MCF 10A (cell line): ENCODE data around the gene STARD8. TPM values are rescaled to one million over a fixed set of nuclear protein-coding genes. Genes with fewer than 3 reads are reported as not detected.

ENCODE experiments used
- BruUV-seq: library from RNA; stranded (reverse); fragments of 400-500 nt; replicated peaks from 2 replicates; lab custom pipeline; 2021; lab: Mats Ljungman, UMichigan
- CTCF ChIA-PET: fragments of 300-600 bp; sonication (Branson Sonifier 250); formaldehyde crosslinking; extraction: SDS; loops from one replicate; lab custom pipeline; 2021; ENCODE audit warnings: antibody characterized with exemption, inconsistent platforms; lab: Yijun Ruan, JAX
- POLR2A ChIA-PET: fragments of 300-600, 350-650 bp; sonication (Branson Sonifier 250); formaldehyde crosslinking; extraction: SDS; loops from one replicate; lab custom pipeline; 2020; ENCODE audit warnings: antibody characterized with exemption, inconsistent platforms; lab: Yijun Ruan, JAX
- DNase-seq: peaks from one replicate; pipeline ENCODE4 v3.0.0-alpha.2; 2018; ENCODE audit not compliant: unreplicated experiment
- H3K27ac Mint-ChIP-seq: one replicate; pipeline ENCODE4 v1.8.0; 2022; ENCODE audit warnings: mild to moderate bottlenecking, low read depth, mixed read lengths; ENCODE audit not compliant: unreplicated experiment
- H3K27me3 Mint-ChIP-seq: one replicate; pipeline ENCODE4 v1.8.0; 2022; ENCODE audit warnings: mixed read lengths; ENCODE audit not compliant: insufficient read depth, unreplicated experiment
- H3K36me3 Mint-ChIP-seq: one replicate; pipeline ENCODE4 v1.8.0; 2022; ENCODE audit warnings: mild to moderate bottlenecking, moderate library complexity, mixed read lengths; ENCODE audit not compliant: insufficient read depth, unreplicated experiment
- H3K4me1 Mint-ChIP-seq: one replicate; pipeline ENCODE4 v1.8.0; 2022; ENCODE audit warnings: mixed read lengths; ENCODE audit not compliant: insufficient read depth, unreplicated experiment
- H3K4me3 Mint-ChIP-seq: one replicate; pipeline ENCODE4 v1.8.0; 2022; ENCODE audit warnings: mild to moderate bottlenecking, moderate library complexity, mixed read lengths; ENCODE audit not compliant: unreplicated experiment
- H3K9me3 Mint-ChIP-seq: one replicate; pipeline ENCODE4 v1.8.0; 2022; ENCODE audit warnings: mixed read lengths; ENCODE audit not compliant: unreplicated experiment
- CTCF ChIP-seq: fragments of 200-600 bp; IDR thresholded peaks from one replicate; pipeline ENCODE4 v1.8.0; 2022; ENCODE audit warnings: antibody characterized with exemption, mild to moderate bottlenecking; ENCODE audit not compliant: unreplicated experiment
- intact Hi-C: fragments of 100-400 bp; cut with micrococcal nuclease; formaldehyde crosslinking; loops from 2 replicates; pipeline ENCODE4 v1.14.1; 2022
- total RNA-seq: library from RNA; stranded (reverse); gene quantifications from 2 replicates; pipeline ENCODE4 v1.2.3, GENCODE V29; 2022

The STARD8 gene
- total RNA-seq, 1 experiment from 2014 or later, result 1.0 TPM

GRCh38 chrX:68721991-68722860, 74.8 kb downstream of the STARD8 start:
- H3K4me3 Mint-ChIP-seq, result no peak overlapping the region
- H3K4me1 Mint-ChIP-seq, result no peaks in the 10 kb centered on the region
- intact Hi-C loops, result no loop called here
- ChIA-PET POLR2A (no interaction called here), CTCF (interaction anchor here (1.3 to 1.4 kb wide), 2 partner anchors 11 to 12 kb away, joined by 3 to 4 read pairs; no protein-coding TSS in a partner anchor)
- TF ChIP-seq CTCF, result no peak
- peaks cover 60% of the 10 kb centered on the region for H3K27me3 Mint-ChIP-seq
- no TSS peak for BruUV-seq
- no peak overlapping the region for H3K27ac Mint-ChIP-seq
- no peak for DNase-seq
- no peaks in the 10 kb centered on the region for H3K9me3 Mint-ChIP-seq
- H3K36me3 Mint-ChIP-seq, result peaks cover 5% of the 10 kb centered on the region

- Mint-ChIP-seq H3K36me3 (peaks cover 5% of the 10 kb centered on the region), H3K4me1 (no peaks in the 10 kb centered on the region), H3K27ac (no peak overlapping the region), H3K4me3 (no peak overlapping the region), H3K27me3 (peaks cover 73% of the 10 kb centered on the region), H3K9me3 (no peaks in the 10 kb centered on the region)
- CTCF ChIA-PET, result interaction anchor here (0.9 to 1.4 kb wide), 2 partner anchors 10 to 664 kb away, joined by 3 to 4 read pairs; no protein-coding TSS in a partner anchor
- POLR2A ChIA-PET, result no interaction called here
- no peak for TF ChIP-seq CTCF
- DNase-seq, result no peak
- intact Hi-C loops, result no loop called here
- no TSS peak for BruUV-seq
These were observed 76.2 kb downstream of the STARD8 start for GRCh38 chrX:68723491-68724155.

GRCh38 chrX:68724531-68725020, 77.1 kb downstream of the STARD8 start:
- intact Hi-C loops, result no loop called here
- H3K27ac Mint-ChIP-seq, result no peak overlapping the region
- ChIA-PET POLR2A (no interaction called here), CTCF (interaction anchor here (0.6 to 0.9 kb wide), 2 partner anchors 34 to 663 kb away, joined by 3 read pairs; no protein-coding TSS in a partner anchor)
- no peaks in the 10 kb centered on the region for H3K4me1 Mint-ChIP-seq
- H3K9me3 Mint-ChIP-seq, result no peaks in the 10 kb centered on the region
- peaks cover 76% of the 10 kb centered on the region for H3K27me3 Mint-ChIP-seq
- no peak for DNase-seq
- H3K36me3 Mint-ChIP-seq, result peaks cover 5% of the 10 kb centered on the region
- H3K4me3 Mint-ChIP-seq, result no peak overlapping the region
- TF ChIP-seq CTCF, result no peak
- no TSS peak for BruUV-seq
